ES-I3 (cell line): Measurements from ENCODE around the gene ASIC2.
"Not testable (repeated sequence)": the region's sequence is repeated elsewhere in the genome, so short reads cannot be mapped to it uniquely, and the experiment has no call there.

Experiments used
- H3K36me3 ChIP-seq: 2 replicates; pipeline ENCODE4 v1.6.1; 2013; ENCODE audit warnings: mild to moderate bottlenecking, low read length, control low read depth, moderate library complexity; ENCODE audit not compliant: insufficient read depth
- H3K4me1 ChIP-seq: 2 replicates; pipeline ENCODE4 v1.6.1; 2013; ENCODE audit warnings: mild to moderate bottlenecking, control low read depth, low read length; ENCODE audit not compliant: insufficient read depth
- H3K9ac ChIP-seq: 2 replicates; pipeline ENCODE4 v1.6.1; 2013; ENCODE audit warnings: low read depth, mild to moderate bottlenecking, low read length, moderate library complexity
- H3K9me3 ChIP-seq: 2 replicates; pipeline ENCODE4 v1.6.1; 2013; ENCODE audit warnings: mild to moderate bottlenecking, low read length, moderate library complexity; ENCODE audit not compliant: control insufficient read depth, insufficient read depth

Gene ASIC2

DNA sequence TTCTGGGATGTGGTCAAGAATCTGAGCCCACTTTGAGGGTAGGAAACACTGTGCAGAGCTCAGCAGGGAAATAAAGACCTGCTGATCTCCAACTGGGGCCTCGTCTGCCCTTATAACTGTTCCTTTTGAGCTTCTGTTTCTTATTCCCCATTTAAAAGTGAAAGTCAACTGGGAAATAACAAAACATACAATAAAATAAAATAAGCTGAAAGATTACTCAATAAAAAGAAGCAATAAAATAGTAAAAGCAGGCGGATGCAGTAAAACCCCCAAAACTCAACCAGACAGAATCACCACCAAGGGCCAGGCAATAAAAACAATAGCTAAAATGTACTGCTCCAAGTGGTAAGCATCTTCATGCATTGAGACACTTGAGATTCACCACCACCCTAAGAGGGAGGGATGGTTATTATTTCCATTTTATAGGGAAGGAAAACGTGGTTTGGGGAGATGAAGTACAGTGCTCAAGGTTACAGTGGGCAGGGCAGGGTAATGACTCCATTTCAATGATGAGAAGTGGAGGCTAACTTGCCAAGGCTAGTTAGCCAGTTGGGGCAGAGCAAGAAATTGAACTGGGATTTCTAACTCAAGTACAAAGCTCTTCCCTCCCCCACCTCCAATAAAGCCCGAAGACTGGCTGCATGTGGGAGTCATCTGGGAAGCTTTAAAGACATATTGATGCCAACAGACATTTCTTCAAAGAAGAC is 307.9 kb downstream of the ASIC2 start:
- Histone ChIP-seq H3K9me3 (no peaks in the 10 kb centered on the region), H3K9ac (no peak overlapping the region), H3K4me1 (no peaks in the 10 kb centered on the region), H3K36me3 (no peaks in the 10 kb centered on the region)

GRCh38 chr17:32981611-32982010 is 311.5 kb downstream of the ASIC2 start:
- H3K9ac ChIP-seq, H3K36me3 ChIP-seq, H3K4me1 ChIP-seq, H3K9me3 ChIP-seq: not testable (repeated sequence)

DNA sequence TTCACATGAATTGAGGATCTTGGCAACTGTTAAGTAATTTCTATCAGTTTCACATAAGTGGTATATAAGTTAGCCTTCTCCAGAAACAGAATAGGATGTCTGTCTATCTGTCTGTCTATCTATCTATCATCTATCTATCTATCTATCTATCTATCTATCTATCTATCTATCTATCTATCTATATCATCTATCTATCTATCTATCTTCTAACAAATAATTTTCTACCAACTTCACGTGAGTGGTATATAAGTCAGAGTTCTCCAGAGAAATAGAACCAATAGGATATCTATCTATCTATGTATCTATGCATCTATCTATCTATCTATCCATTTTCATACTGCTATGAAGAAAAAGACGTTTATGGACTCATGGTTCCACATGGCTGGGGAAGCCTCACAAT is 312.9 kb downstream of the ASIC2 start:
- Histone ChIP-seq H3K4me1 (no peaks in the 10 kb centered on the region), H3K9me3 (no peaks in the 10 kb centered on the region; the same call in 1 of the 2 replicates), H3K36me3 (no peaks in the 10 kb centered on the region), H3K9ac (no peak overlapping the region)

GRCh38 chr17:32976605-32977004 is 316.5 kb downstream of the ASIC2 start:
- no peaks in the 10 kb centered on the region; the same call in 1 of the 2 replicates for H3K9me3 ChIP-seq
- no peaks in the 10 kb centered on the region for H3K36me3 ChIP-seq
- H3K9ac ChIP-seq: no peak overlapping the region
- H3K4me1 ChIP-seq: no peaks in the 10 kb centered on the region

DNA sequence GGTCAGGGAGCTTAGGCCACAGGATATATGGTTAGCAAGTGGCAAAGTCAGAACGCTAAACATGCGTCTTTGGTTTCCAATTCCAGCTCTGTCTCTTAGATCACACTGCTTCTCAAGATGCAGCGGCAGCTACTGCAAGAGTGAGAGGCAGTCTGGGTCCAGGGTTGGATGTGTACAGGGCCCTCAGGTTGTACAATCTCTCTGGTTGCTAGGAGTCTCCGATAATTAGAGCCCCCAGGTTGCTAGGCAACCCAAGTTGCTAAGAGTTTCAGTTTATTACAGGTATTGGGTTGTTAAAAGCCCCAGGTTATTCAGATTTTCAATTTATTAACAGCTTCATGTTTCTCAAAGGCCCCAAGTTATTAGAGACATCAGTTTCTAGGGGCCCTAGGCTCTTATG is 317.0 kb downstream of the ASIC2 start:
- Histone ChIP-seq H3K4me1 (no peaks in the 10 kb centered on the region), H3K9ac (no peak overlapping the region), H3K36me3 (no peaks in the 10 kb centered on the region), H3K9me3 (no peaks in the 10 kb centered on the region; the same call in 1 of the 2 replicates)

GRCh38 chr17:32971171-32971570 is 321.9 kb downstream of the ASIC2 start:
- H3K9ac ChIP-seq: no peak overlapping the region
- H3K4me1 ChIP-seq: no peaks in the 10 kb centered on the region
- H3K9me3 ChIP-seq: no peaks in the 10 kb centered on the region
- no peaks in the 10 kb centered on the region for H3K36me3 ChIP-seq

- H3K36me3 ChIP-seq: no peaks in the 10 kb centered on the region
- H3K4me1 ChIP-seq: no peaks in the 10 kb centered on the region
- no peak overlapping the region for H3K9ac ChIP-seq
- H3K9me3 ChIP-seq: no peaks in the 10 kb centered on the region
Observed at GRCh38 chr17:32970281-32970680, 322.8 kb downstream of the ASIC2 start.

DNA sequence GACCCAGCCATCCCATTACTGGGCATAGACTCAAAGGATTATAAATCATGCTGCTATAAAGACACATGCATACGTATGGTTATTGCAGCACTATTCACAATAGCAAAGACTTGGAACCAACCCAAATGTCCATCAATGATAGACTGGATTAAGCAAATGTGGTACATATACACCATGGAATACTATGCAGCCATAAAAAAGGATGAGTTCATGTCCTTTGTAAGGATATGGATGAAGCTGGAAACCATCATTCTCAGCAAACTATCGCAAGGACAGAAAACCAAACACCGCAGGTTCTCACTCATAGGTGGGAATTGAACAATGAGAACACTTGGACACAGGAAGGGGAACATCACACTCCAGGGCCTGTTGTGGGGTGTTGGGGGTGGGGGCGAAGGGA is 323.9 kb downstream of the ASIC2 start:
- not testable (repeated sequence) for H3K36me3 ChIP-seq, H3K4me1 ChIP-seq, H3K9ac ChIP-seq, H3K9me3 ChIP-seq

DNA sequence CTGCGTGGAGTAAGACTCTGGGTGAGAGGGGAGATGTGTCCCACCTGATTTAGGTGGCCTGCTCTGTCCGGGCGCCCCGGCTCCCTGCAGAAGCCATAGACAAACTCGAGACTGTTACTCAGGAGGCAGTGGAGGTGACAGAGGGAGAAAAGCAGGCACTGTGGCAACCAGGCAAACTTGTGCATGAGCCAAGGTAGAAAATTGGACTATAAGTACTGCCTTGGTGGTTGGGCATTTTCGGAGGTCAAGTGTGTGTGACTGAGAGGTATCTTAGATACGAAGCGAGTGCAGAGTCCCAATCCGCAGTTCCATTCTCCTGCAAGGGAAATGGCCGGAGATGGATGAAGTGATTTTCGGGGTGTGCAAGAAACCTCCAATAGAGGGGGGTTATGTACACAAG is 328.6 kb downstream of the ASIC2 start:
- Histone ChIP-seq H3K36me3 (no peaks in the 10 kb centered on the region), H3K9me3 (no peaks in the 10 kb centered on the region), H3K9ac (no peak overlapping the region), H3K4me1 (no peaks in the 10 kb centered on the region)
